Kidney epithelial cell (primary cell): Measurements from ENCODE around the gene UBP1. TPM values are rescaled to one million over a fixed set of nuclear protein-coding genes. Genes with fewer than 3 reads are reported as not detected.
"Not testable (repeated sequence)": the region's sequence is repeated elsewhere in the genome, so short reads cannot be mapped to it uniquely, and the experiment has no call there.

Experiments used
- DNase-seq: peaks from one replicate; pipeline ENCODE4 v3.0.0-alpha.2; 2010; ENCODE audit warnings: low read depth
- H3K27me3 ChIP-seq: 2 replicates; pipeline ENCODE4 v1.6.0; 2011; ENCODE audit warnings: low read length; ENCODE audit not compliant: control insufficient read depth, insufficient read depth
- H3K36me3 ChIP-seq: 2 replicates; pipeline ENCODE4 v1.5.1; 2011; ENCODE audit warnings: low read length; ENCODE audit not compliant: control insufficient read depth, insufficient read depth
- H3K4me3 ChIP-seq: 2 replicates; pipeline ENCODE4 v1.5.1; 2011; ENCODE audit warnings: low read depth, mild to moderate bottlenecking, control low read depth, low read length
- CTCF ChIP-seq: IDR thresholded peaks from 2 replicates; pipeline ENCODE4 v1.5.1; 2011; ENCODE audit warnings: mild to moderate bottlenecking, moderate library complexity, low read length, control low read depth, inconsistent platforms; ENCODE audit not compliant: insufficient read depth, poor library complexity, severe bottlenecking
- total RNA-seq: library from RNA; depleted of rRNA; stranded (reverse); fragments of >200 nt; gene quantifications from 2 replicates; pipeline ENCODE4 v1.2.3, GENCODE V29; 2015

UBP1 gene
- total RNA-seq, 1 donor from 2014 or later, result 50.9 TPM

- Histone ChIP-seq H3K27me3 (no peaks in the 10 kb centered on the region), H3K36me3 (no peaks in the 10 kb centered on the region), H3K4me3 (no peak overlapping the region)
- DNase-seq, result no peak
- TF ChIP-seq CTCF, result no peak
These were observed 7.8 kb upstream of the UBP1 start for GRCh38 chr3:33447958-33448357.

- H3K36me3 ChIP-seq, H3K27me3 ChIP-seq, DNase-seq, H3K4me3 ChIP-seq: not testable (repeated sequence)
These were observed 7.0 kb upstream of the UBP1 start for GRCh38 chr3:33447256-33447625.

- no peaks in the 10 kb centered on the region for H3K27me3 ChIP-seq
- DNase-seq, result no peak
- H3K4me3 ChIP-seq, result no peak overlapping the region
- H3K36me3 ChIP-seq, result no peaks in the 10 kb centered on the region
- no peak for TF ChIP-seq CTCF
These were observed 2.0 kb upstream of the UBP1 start for GRCh38 chr3:33442190-33442589.

- no peak for TF ChIP-seq CTCF
- Histone ChIP-seq H3K27me3 (no peaks in the 10 kb centered on the region), H3K36me3 (no peaks in the 10 kb centered on the region), H3K4me3 (peak overlapping the region; percentile 57)
- no peak for DNase-seq
These were observed 1.2 kb upstream of the UBP1 start for GRCh38 chr3:33441225-33441976.

GRCh38 chr3:33439546-33440327 lies 468 bp downstream of the UBP1 start:
- DNase-seq, result no peak
- peak overlapping the region; percentile 95 for H3K4me3 ChIP-seq
- no peak for TF ChIP-seq CTCF
- H3K27me3 ChIP-seq, result no peaks in the 10 kb centered on the region
- no peaks in the 10 kb centered on the region for H3K36me3 ChIP-seq

DNA sequence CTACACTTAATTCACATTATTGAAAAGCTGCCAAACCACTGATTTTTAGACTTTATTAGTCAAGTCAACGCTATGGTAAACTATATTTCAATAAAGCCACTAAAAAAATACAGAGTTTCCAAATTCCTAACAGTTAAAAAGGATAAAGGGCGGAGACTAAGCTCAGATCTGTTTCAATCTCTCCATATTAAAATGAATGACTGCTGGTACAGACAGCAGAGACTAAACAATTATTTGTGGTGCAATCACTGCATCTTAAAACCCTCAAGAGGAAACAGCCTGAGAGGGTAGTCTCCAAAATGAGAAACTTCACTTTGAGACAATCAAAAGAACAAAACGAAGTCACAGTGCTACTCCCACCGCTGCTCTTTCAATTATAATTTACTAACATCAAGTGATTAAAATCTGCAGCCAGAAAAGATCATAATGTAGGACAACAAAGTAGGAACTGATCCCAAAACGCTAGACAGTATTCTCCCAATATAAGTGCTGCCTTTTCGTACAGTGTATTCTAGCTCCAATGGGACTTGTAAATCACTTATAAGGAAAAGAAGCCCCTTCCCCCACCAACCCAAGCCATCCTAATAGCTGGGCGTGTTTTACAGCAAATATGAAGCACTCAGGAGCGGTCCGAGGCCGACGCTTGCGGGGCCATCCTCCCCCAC lies 1.2 kb downstream of the UBP1 start:
- Histone ChIP-seq H3K4me3 (peak overlapping the region; percentile 95), H3K27me3 (no peaks in the 10 kb centered on the region), H3K36me3 (no peaks in the 10 kb centered on the region)
- DNase-seq, result no peak
- no peak for TF ChIP-seq CTCF
